ENCODE results near the gene EDNRA.

- TF ChIP-seq POLR2A (IDR thresholded peaks at IDR 0.05) = no peak
- no peak for TF ChIP-seq CTCF (IDR thresholded peaks at IDR 0.05)
Measured at GRCh38 chr4:147492761-147493160, 11.9 kb downstream of the EDNRA start.

Measured in esophagus squamous epithelium (tissue), 4 donors.